Activated CD4-positive, alpha-beta T cell treated with anti-CD3 and anti-CD28 coated beads for 36 hours (primary cell): ENCODE data around the gene LILRB3. TPM values are rescaled to one million over a fixed set of nuclear protein-coding genes. Genes with fewer than 3 reads are reported as not detected.
"Not testable (repeated sequence)": the region's sequence is repeated elsewhere in the genome, so short reads cannot be mapped to it uniquely, and the experiment has no call there.

Source experiments
- ATAC-seq: fragments of 200-7000 bp; cut with Tn5 transposase; one replicate; pipeline ENCODE4 v1.10.0; 2021; ENCODE audit warnings: mild to moderate bottlenecking, moderate library complexity
- CTCF ChIA-PET: fragments of 350-600 bp; sonication (Branson Sonifier 250); formaldehyde crosslinking; loops from one replicate; lab custom pipeline; 2021; ENCODE audit warnings: antibody characterized with exemption; lab: Charles Lee
- POLR2A ChIA-PET: fragments of 350-600 bp; sonication (Branson Sonifier 250); formaldehyde crosslinking; loops from one replicate; lab custom pipeline; 2021; ENCODE audit warnings: antibody characterized with exemption, inconsistent platforms; lab: Charles Lee
- DNase-seq: peaks from one replicate; pipeline ENCODE4 v3.0.0-alpha.2; 2020
- H3K27ac Mint-ChIP-seq: one replicate; pipeline ENCODE4 v1.8.0; 2021; ENCODE audit warnings: mixed read lengths
- H3K27me3 Mint-ChIP-seq: one replicate; pipeline ENCODE4 v1.8.0; 2021; ENCODE audit warnings: mixed read lengths
- H3K36me3 Mint-ChIP-seq: one replicate; pipeline ENCODE4 v1.8.0; 2021; ENCODE audit warnings: low read depth, mixed read lengths
- H3K4me1 Mint-ChIP-seq: one replicate; pipeline ENCODE4 v1.8.0; 2021; ENCODE audit warnings: mixed read lengths
- H3K4me3 Mint-ChIP-seq: one replicate; pipeline ENCODE4 v1.8.0; 2021; ENCODE audit warnings: mild to moderate bottlenecking, moderate library complexity, mixed read lengths
- H3K9me3 Mint-ChIP-seq: one replicate; pipeline ENCODE4 v1.8.0; 2021; ENCODE audit warnings: low read depth, mixed read lengths
- intact Hi-C, 2 experiments: fragments of 100-400 bp; cut with DNase I in 1 of 2; cut with micrococcal nuclease in 1 of 2; formaldehyde crosslinking; loops; one replicate each; pipeline versions ENCODE4 v1.14.2 to v1.15.1; 2022 to 2024; cut with DNase I, micrococcal nuclease
- total RNA-seq, 2 experiments: library from RNA; stranded (reverse); gene quantifications; one replicate each; pipeline ENCODE4 v1.2.3, GENCODE V29; 2021

Gene LILRB3
- total RNA-seq, 2 experiments from 2014 or later = not detected

- peak; percentile 69 for ATAC-seq
- no peaks in the 10 kb centered on the region for H3K9me3 Mint-ChIP-seq
- intact Hi-C loops = loop anchor here (1.0 to 10.0 kb wide), 20 partner anchors 10 to 1465 kb away; partner anchors contain the start of genes CNOT3 (in 2 of the 2), LENG1 (in 2 of the 2), MYADM (in 2 of the 2) and PRPF31 (in 2 of the 2)
- peaks cover 34% of the 10 kb centered on the region for H3K4me1 Mint-ChIP-seq
- CTCF ChIA-PET = interaction anchor here (0.7 to 2.1 kb wide), 12 partner anchors 8 to 1465 kb away, joined by 3 to 14 read pairs (median 4); partner anchors contain the start of genes CNOT3, PRPF31, RPS9 and TFPT
- H3K27ac Mint-ChIP-seq = peak overlapping the region; percentile 96
- H3K27me3 Mint-ChIP-seq = no peaks in the 10 kb centered on the region
- POLR2A ChIA-PET = interaction anchor here (0.7 to 4.2 kb wide), 13 partner anchors 8 to 321 kb away, joined by 3 to 75 read pairs (median 5); partner anchors contain the start of genes CNOT3, PRPF31, RPS9 and TFPT
- peak; percentile 100 for DNase-seq
- peak overlapping the region; percentile 76 for H3K4me3 Mint-ChIP-seq
- peaks cover 36% of the 10 kb centered on the region for H3K36me3 Mint-ChIP-seq
Observed at GRCh38 chr19:54189735-54190502, 32.9 kb downstream of the LILRB3 start.

- CTCF ChIA-PET = interaction anchor here (0.6 to 2.1 kb wide), 12 partner anchors 9 to 1465 kb away, joined by 3 to 14 read pairs (median 4); partner anchors contain the start of genes CNOT3, PRPF31, RPS9 and TFPT
- Mint-ChIP-seq H3K27ac (peak within 1 kb of the TSS; percentile 96), H3K4me3 (peak within 1 kb of the TSS; percentile 76), H3K27me3 (no peaks in the 10 kb centered on the region), H3K36me3 (peaks cover 33% of the 10 kb centered on the region), H3K4me1 (peaks cover 34% of the 10 kb centered on the region), H3K9me3 (no peaks in the 10 kb centered on the region)
- intact Hi-C loops = loop anchor here (1.0 to 2.0 kb wide), 5 partner anchors 11 to 322 kb away; partner anchors contain the start of genes CNOT3 (in 1 of the 2), LENG1 (in 1 of the 2) and MYADM (in 1 of the 2)
- DNase-seq = no peak
- ATAC-seq = peak; percentile 0
- POLR2A ChIA-PET = interaction anchor here (0.7 to 4.2 kb wide), 9 partner anchors 10 to 321 kb away, joined by 3 to 75 read pairs (median 10); partner anchors contain the start of genes CNOT3, PRPF31, RPS9 and TFPT
Observed at GRCh38 chr19:54189145-54189734, 33.6 kb downstream of the LILRB3 start, which contains the start of gene MBOAT7. TSS of gene MBOAT7 (minus strand) at chr19:54189580. CDS start at chr19:54188508, 1,072 bp downstream.

GRCh38 chr19:54188215-54188871 lies 34.5 kb downstream of the LILRB3 start:
- peaks cover 37% of the 10 kb centered on the region for H3K36me3 Mint-ChIP-seq

GRCh38 chr19:54186934-54187381 lies 35.8 kb downstream of the LILRB3 start:
- H3K27me3 Mint-ChIP-seq = no peaks in the 10 kb centered on the region
- H3K27ac Mint-ChIP-seq = peak overlapping the region; percentile 91
- CTCF ChIA-PET = interaction anchor here (1.1 kb wide), 3 partner anchors 11 to 93 kb away, joined by 3 to 4 read pairs (median 4); no protein-coding TSS in a partner anchor
- H3K36me3 Mint-ChIP-seq = peaks cover 29% of the 10 kb centered on the region
- intact Hi-C loops = no loop called here
- no peak for ATAC-seq
- H3K4me1 Mint-ChIP-seq = peaks cover 24% of the 10 kb centered on the region
- H3K9me3 Mint-ChIP-seq = no peaks in the 10 kb centered on the region
- no peak for DNase-seq
- peak overlapping the region; percentile 76 for H3K4me3 Mint-ChIP-seq
- POLR2A ChIA-PET = no interaction called here

More at GRCh38 chr19:54188215-54188871, 34.5 kb downstream of the LILRB3 start:
- POLR2A ChIA-PET = interaction anchor here (0.8 to 4.2 kb wide), 4 partner anchors 13 to 50 kb away, joined by 4 to 75 read pairs (median 24); partner anchors contain the start of genes CNOT3 and RPS9
- peaks cover 34% of the 10 kb centered on the region for H3K4me1 Mint-ChIP-seq
- CTCF ChIA-PET = interaction anchor here (0.6 to 2.1 kb wide), 7 partner anchors 20 to 1466 kb away, joined by 3 to 14 read pairs (median 5); partner anchors contain the start of genes CNOT3 and U2AF2
- intact Hi-C loops = loop anchor here (1.0 to 2.0 kb wide), 2 partner anchors 14 to 43 kb away; no protein-coding TSS in a partner anchor
- H3K4me3 Mint-ChIP-seq = peak overlapping the region; percentile 76
- H3K27me3 Mint-ChIP-seq = no peaks in the 10 kb centered on the region
- ATAC-seq (no peak), DNase-seq (peak; percentile 73)
- H3K9me3 Mint-ChIP-seq = no peaks in the 10 kb centered on the region
- H3K27ac Mint-ChIP-seq = peak overlapping the region; percentile 91

- ChIA-PET POLR2A (no interaction called here), CTCF (interaction anchor here (0.6 to 1.1 kb wide), 2 partner anchors 92 to 277 kb away, joined by 3 read pairs; partner anchors contain the start of gene LENG9)
- peaks cover 30% of the 10 kb centered on the region for H3K36me3 Mint-ChIP-seq
- H3K9me3 Mint-ChIP-seq = no peaks in the 10 kb centered on the region
- H3K27ac Mint-ChIP-seq = no peak overlapping the region
- peaks cover 19% of the 10 kb centered on the region for H3K4me1 Mint-ChIP-seq
- no peaks in the 10 kb centered on the region for H3K27me3 Mint-ChIP-seq
- ATAC-seq (no peak), DNase-seq (no peak)
- intact Hi-C loops = no loop called here
- no peak overlapping the region for H3K4me3 Mint-ChIP-seq
Observed at GRCh38 chr19:54186351-54186750, 36.5 kb downstream of the LILRB3 start.

GRCh38 chr19:54183431-54183830 lies 39.4 kb downstream of the LILRB3 start:
- DNase-seq (no peak), ATAC-seq (no peak)
- no peaks in the 10 kb centered on the region for H3K9me3 Mint-ChIP-seq
- H3K4me1 Mint-ChIP-seq = peaks cover 18% of the 10 kb centered on the region
- no peak overlapping the region for H3K27ac Mint-ChIP-seq
- ChIA-PET CTCF (no interaction called here), POLR2A (no interaction called here)
- peaks cover 46% of the 10 kb centered on the region for H3K36me3 Mint-ChIP-seq
- no peak overlapping the region for H3K4me3 Mint-ChIP-seq
- no peaks in the 10 kb centered on the region for H3K27me3 Mint-ChIP-seq
- intact Hi-C loops = no loop called here

GRCh38 chr19:54181894-54182293 lies 40.9 kb downstream of the LILRB3 start:
- H3K4me1 Mint-ChIP-seq, DNase-seq, H3K4me3 Mint-ChIP-seq, CTCF ChIA-PET, intact Hi-C loops, H3K27ac Mint-ChIP-seq, H3K27me3 Mint-ChIP-seq, H3K9me3 Mint-ChIP-seq, ATAC-seq: not testable (repeated sequence)
- POLR2A ChIA-PET = interaction anchor here (1.1 kb wide), 1 partner anchor 9 kb away, joined by 5 read pairs; the partner anchor contains the start of gene TSEN34
- H3K36me3 Mint-ChIP-seq = peaks cover 41% of the 10 kb centered on the region

GRCh38 chr19:54180691-54181091 lies 42.1 kb downstream of the LILRB3 start:
- Mint-ChIP-seq H3K36me3 (peaks cover 40% of the 10 kb centered on the region), H3K27ac (no peak overlapping the region), H3K4me3 (no peak overlapping the region), H3K9me3 (no peaks in the 10 kb centered on the region), H3K27me3 (no peaks in the 10 kb centered on the region), H3K4me1 (no peaks in the 10 kb centered on the region)
- DNase-seq = no peak
- no peak for ATAC-seq
- intact Hi-C loops = no loop called here
- ChIA-PET CTCF (interaction anchor here (0.9 kb wide), 1 partner anchor 11 kb away, joined by 3 read pairs; no protein-coding TSS in a partner anchor), POLR2A (no interaction called here)

- Mint-ChIP-seq H3K9me3 (no peaks in the 10 kb centered on the region), H3K4me1 (no peaks in the 10 kb centered on the region), H3K27ac (no peak overlapping the region), H3K27me3 (no peaks in the 10 kb centered on the region), H3K4me3 (no peak overlapping the region), H3K36me3 (peaks cover 41% of the 10 kb centered on the region)
- intact Hi-C loops = no loop called here
- CTCF ChIA-PET = interaction anchor here (0.9 kb wide), 1 partner anchor 10 kb away, joined by 3 read pairs; no protein-coding TSS in a partner anchor
- no peak for DNase-seq
- ATAC-seq = no peak
- POLR2A ChIA-PET = no interaction called here
Observed at GRCh38 chr19:54179921-54180461, 42.8 kb downstream of the LILRB3 start.

GRCh38 chr19:54179262-54179852 lies 43.5 kb downstream of the LILRB3 start:
- DNase-seq = no peak
- H3K36me3 Mint-ChIP-seq = peaks cover 41% of the 10 kb centered on the region
- H3K27me3 Mint-ChIP-seq = no peaks in the 10 kb centered on the region
- no peak overlapping the region for H3K4me3 Mint-ChIP-seq
- H3K9me3 Mint-ChIP-seq = no peaks in the 10 kb centered on the region
- ATAC-seq = no peak
- intact Hi-C loops = no loop called here
- CTCF ChIA-PET = no interaction called here
- H3K27ac Mint-ChIP-seq = no peak overlapping the region
- no peaks in the 10 kb centered on the region for H3K4me1 Mint-ChIP-seq
- POLR2A ChIA-PET = interaction anchor here (0.9 kb wide), 1 partner anchor 11 kb away, joined by 3 read pairs; no protein-coding TSS in a partner anchor
